Epidermal melanocyte (primary cell): ENCODE results near the gene TMEM33.
"Not testable (repeated sequence)": the region's sequence is repeated elsewhere in the genome, so short reads cannot be mapped to it uniquely, and the experiment has no call there.

Experiments used
- DNase-seq: peaks from one replicate; pipeline ENCODE4 v3.0.0; 2011; ENCODE audit warnings: low spot score; ENCODE audit not compliant: insufficient read length

The TMEM33 gene

DNA sequence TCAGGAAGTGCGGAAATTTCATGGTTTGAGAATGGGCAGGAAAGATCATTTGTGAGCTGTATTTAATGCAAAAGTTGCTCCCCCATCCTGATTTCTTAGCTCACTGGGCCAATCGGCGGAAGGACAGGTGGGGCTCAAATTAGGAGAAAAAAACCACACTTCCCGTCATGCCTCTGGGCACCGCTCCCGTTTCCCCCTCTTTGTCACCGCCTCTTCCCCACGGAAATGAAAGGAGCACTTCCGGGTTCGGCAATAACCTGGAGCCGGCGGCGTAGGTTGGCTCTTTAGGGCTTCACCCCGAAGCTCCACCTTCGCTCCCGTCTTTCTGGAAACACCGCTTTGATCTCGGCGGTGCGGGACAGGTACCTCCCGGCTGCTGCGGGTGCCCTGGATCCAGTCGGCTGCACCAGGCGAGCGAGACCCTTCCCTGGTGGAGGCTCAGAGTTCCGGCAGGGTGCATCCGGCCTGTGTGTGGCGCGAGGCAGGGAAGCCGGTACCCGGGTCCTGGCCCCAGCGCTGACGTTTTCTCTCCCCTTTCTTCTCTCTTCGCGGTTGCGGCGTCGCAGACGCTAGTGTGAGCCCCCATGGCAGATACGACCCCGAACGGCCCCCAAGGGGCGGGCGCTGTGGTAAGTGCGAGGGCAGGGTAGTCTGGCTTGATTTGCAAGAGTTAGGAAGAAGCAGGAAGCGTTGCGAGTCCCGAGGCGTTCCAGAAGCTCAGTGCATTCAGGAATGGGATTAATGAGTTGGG lies at the start of gene TMEM33:
TMEM33 (plus strand) TSS at position 529 of the 751 bp plus-strand sequence; CDS start at position 585, 56 bp downstream.
- peak; percentile 84 for DNase-seq

DNA sequence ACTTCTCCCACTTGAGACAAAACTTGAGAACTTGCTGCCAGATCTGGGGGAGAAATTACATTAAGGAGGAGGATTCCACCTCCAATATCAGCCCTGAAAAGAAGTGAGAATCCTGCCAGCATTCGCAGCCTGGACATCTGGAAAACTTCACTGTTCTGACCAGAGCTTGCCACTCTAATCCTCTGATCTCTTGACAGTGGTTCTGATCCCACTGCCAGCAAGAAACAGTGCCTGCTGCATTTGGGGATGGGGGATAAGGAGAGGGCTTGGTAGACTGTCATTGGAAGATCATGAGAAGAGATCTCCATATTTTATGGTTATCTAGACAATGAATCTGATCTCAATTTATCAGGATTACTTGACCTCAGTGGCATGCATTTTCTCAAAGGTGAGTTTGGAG lies 49.8 kb upstream of the TMEM33 start:
- DNase-seq = no peak

GRCh38 chr4:41887277-41887676 lies 48.0 kb upstream of the TMEM33 start:
- DNase-seq = no peak

GRCh38 chr4:41887821-41888686 lies 47.2 kb upstream of the TMEM33 start:
- no peak for DNase-seq

DNA sequence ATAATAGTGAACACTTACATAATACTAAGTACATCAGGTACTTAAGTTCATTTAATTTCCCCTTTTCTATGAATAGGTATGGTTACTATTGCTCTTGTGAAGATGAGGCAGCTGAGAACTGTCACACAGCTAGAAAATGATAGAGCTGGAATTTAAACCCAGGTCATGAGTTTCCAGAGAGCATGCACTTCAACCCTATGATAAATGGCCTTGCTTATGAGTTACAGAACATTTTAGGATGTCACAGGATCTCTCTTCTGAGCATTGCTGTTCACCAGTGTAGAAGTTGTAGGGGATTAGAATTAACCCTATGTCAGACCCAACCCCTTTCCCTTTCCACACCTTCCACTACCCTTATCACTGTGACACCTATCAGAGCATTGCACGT lies 46.5 kb upstream of the TMEM33 start:
- no peak for DNase-seq

DNA sequence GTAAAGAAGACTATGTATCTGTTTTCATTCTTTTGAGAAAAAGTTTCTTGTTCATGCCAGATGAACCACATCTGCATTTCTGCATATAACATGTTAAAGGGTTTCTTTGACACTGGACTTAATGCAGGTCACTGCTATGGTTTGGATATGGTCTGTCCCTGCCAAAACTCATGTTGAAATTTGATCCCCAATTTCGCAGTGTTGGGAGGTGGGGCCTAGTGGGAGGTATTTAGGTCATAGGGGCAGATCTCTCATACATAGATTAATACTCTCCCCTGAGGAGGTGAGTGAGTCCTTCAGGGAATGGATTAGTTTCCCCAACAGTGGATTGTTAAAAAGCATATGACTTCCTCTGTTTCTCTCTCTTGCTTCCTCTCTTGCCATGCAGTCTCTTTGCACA lies 45.9 kb upstream of the TMEM33 start:
- DNase-seq = no peak

- DNase-seq = no peak
Observed at GRCh38 chr4:41890085-41890484, 45.1 kb upstream of the TMEM33 start.

DNA sequence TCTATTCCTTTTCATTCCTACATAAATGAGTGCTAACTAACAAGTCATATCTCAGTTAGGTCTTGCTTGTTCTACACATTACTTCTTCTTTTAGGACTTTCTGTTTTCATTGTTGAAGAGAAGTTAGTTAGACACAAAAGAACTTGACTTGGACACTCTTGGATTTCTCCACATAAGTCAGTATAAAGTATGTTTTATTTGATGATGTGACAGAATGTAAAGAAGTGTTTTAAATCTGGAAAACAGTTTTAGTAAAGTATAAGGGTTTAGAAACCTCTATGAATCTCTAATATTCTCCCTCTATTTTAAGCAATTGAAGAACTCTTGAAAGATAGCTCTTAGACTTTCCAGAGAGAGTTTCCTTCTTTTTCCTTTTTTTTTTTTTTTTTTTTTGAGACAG lies 38.6 kb upstream of the TMEM33 start:
- no peak for DNase-seq

- DNase-seq = no peak
Observed at GRCh38 chr4:41897698-41898097, 37.5 kb upstream of the TMEM33 start.

DNA sequence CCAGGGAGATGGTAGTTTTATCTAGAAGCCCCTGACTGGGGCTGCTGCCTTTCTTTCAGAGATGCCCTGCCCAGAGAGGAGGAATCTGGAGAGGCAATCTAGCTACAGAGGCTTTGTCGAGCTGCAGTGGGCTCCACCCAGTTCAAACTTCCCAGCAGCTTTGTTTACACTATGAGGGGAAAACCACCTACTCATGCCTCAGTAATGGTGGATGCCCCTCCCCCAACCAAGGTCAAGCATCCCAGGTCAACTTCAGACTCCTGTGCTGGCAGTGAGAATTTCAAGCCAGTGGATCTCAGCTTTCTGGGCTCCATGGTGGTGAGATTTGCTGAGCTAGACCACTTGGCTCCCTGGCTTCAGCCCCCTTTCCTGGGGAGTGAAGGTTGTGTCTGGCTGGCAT lies 26.1 kb upstream of the TMEM33 start:
- not testable (repeated sequence) for DNase-seq

DNA sequence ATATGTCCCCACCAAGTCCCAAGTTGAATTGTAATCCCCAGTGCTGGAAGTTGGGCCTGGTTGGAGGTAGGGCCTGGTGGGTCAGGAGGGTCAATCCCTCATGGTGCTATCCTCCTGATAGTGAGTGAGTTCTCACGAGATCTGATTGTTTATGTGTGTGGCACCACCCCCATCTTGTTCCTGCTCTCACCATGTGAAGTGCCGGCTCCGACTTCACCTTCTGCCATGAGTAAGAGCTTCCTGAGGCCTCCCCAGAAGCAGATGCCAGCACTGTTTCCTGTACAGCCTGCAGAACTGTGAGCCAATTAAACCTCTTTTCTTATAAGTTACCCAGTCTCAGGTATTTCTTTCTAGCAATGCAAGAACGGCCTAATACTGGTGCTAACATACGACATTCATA lies 22.7 kb upstream of the TMEM33 start:
- DNase-seq = no peak

DNA sequence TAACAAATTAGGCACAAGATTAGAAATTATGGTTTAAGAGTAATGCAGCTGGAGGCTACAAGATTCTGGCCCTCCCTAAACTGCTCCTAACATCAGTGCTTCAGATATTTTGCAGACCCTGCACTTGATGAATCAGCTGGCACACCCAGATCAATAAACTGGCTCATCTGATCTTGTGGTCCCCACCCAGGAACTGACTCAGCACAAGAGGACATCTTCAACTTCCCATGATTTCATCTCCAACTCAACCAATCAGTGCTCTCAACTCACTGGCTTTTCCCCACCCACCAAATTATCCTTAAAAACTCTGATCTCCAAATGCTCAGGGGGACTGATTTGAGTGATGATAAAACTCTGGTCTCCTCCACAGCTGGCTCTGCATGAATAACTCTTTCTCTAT lies 21.7 kb upstream of the TMEM33 start:
- DNase-seq = no peak

GRCh38 chr4:41918278-41918677 lies 17.0 kb upstream of the TMEM33 start:
- DNase-seq = no peak

DNA sequence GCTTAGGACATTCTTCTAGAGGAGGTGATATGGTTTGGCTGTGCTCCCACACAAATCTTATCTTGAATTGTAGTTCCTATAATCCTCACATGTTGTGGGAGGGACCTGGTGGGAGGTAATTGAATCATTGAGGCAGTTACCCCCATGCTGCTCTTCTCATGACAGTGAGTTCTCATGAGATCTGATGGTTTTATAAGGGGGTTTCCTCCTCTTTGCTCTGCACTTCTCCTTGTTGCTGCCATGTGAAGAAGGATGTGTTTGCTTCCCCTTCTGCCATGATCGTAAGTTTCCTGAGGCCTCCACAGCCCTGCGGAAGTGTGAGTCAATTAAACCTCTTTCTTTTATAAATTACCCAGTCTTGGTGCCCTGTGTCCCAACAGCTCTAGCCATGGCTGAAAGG lies 14.8 kb upstream of the TMEM33 start:
- not testable (repeated sequence) for DNase-seq

GRCh38 chr4:41921476-41921875 lies 13.8 kb upstream of the TMEM33 start:
- DNase-seq = no peak

GRCh38 chr4:41927796-41928499 lies 7.3 kb upstream of the TMEM33 start:
- no peak for DNase-seq

DNA sequence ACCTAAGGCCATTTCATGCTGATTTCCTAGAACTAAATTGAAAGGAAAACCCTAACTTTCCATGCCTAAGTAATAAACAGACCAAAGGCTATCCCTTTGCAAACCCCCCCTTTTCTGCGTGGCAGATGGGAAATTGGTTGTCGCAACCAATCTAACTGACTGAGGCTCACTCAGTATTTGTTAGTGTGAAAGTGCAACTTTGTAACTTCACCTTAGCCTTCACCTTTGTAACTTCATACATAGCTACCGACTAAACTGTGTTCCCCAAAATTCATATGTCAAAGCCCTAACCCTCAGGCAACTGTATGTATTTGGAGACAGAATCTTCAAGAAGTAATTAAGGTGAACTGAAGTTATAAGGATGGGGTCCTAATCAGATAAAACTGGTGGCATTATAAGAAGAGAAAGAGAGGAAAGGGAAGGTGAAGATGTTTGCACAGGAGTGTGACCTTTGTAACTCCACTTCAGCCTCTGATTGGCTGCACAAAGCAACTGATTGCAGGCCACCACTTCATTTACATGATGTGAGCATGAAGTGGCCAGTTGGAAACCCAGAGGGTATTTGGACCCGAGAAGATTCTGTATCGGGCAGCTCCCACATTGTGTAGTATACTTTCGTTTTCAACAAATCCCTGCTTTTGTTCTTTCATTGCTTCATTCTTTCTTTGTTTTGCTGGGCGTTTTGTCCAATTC lies 4.9 kb upstream of the TMEM33 start:
- no peak for DNase-seq

GRCh38 chr4:41932988-41933387 lies 2.2 kb upstream of the TMEM33 start:
- no peak for DNase-seq

- DNase-seq = no peak
Observed at GRCh38 chr4:41933997-41934503, 1.2 kb upstream of the TMEM33 start.

DNA sequence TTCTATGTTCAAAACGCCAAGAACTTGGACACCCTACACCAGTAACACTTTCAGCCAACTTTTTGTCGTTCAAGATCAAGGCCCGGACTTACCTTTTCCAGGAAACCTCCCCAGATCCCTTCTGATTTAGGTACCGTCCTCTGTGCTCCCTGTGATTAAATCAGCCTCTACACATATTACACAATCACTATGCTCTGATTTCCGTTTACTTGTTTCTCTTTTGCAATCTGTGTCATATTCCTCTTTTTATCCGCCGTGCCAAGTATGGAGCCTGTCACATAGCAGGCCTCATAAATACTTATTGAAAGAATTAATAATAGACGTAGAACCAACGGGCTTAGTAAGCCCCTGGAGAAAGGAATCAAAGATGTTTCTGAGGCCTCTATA lies 722 bp upstream of the TMEM33 start:
- DNase-seq = no peak

DNA sequence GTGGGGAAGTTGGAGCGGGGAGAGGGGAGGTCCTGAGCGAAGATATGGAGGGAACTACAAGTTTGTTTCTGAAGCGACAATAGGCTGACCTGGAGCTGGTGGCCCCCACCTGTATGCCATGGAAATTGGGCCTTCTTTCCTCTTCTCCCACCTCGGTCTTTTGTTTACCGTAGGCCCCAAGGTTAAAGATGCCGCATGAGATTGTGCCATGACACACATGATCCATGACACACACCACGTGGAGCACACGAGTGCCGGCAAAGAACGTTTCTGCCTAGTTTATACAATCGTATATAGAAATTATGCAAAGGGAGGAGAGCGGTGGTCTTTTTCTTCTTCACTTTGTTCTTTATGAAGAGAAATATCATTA lies 408 bp downstream of the TMEM33 start:
- DNase-seq = no peak
